AG09309 (cell line): ENCODE data around the gene GTF2F1.

Experiments
- DNase-seq: peaks from one replicate; pipeline ENCODE4 v3.0.0-alpha.2; 2010; ENCODE audit warnings: low read depth
- H3K4me3 ChIP-seq: 2 replicates; pipeline ENCODE4 v1.5.1; 2011; ENCODE audit warnings: mild to moderate bottlenecking, low read depth, low read length, moderate library complexity; ENCODE audit not compliant: control insufficient read depth
- CTCF ChIP-seq: IDR thresholded peaks from 2 replicates; pipeline ENCODE4 v1.5.1; 2011; ENCODE audit warnings: mild to moderate bottlenecking, low read depth, low read length, inconsistent platforms; ENCODE audit not compliant: insufficient read depth, control insufficient read depth; ENCODE audit errors: missing control alignments

GTF2F1 gene

DNA sequence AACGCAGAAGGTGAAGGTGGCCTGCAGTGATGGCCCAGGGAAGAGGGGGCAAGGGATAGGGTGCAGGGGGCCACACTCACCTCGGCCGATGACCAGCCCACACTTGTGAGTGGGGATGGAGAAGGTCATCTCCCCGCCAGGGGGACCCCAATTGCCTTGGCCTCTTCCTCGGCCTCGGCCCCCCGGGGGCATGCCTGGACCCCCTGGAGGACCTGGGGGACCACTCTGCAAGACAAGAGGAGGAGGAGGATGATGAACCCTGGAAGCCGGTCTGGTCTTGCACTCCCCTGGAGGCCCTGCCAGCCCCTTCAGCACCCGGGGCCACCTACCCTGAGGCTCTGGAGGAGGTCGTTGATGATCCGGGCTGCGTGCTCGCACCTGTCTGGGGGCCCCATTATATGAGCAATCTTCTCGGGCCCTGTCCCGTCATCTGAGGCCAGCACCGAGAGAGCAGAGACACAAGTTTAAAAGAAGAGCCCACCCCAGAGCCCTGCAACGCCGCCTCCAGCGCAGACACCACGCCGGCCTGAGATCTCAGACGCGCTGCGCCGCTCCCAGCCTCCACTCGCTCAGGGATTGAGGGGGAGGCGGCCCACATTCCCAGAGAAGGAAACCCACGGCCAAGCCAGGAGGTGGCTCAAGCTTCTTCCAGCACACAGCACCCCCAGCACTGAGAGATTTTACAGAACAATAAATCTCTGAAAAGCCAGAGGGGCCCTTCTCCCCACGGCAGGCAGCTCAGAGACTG is 23.9 kb upstream of the GTF2F1 start:
- DNase-seq: no peak
- H3K4me3 ChIP-seq: no peak overlapping the region
- no peak for TF ChIP-seq CTCF

GRCh38 chr19:6415591-6416190 is 22.7 kb upstream of the GTF2F1 start:
- no peak for TF ChIP-seq CTCF
- no peak overlapping the region for H3K4me3 ChIP-seq
- no peak for DNase-seq

DNA sequence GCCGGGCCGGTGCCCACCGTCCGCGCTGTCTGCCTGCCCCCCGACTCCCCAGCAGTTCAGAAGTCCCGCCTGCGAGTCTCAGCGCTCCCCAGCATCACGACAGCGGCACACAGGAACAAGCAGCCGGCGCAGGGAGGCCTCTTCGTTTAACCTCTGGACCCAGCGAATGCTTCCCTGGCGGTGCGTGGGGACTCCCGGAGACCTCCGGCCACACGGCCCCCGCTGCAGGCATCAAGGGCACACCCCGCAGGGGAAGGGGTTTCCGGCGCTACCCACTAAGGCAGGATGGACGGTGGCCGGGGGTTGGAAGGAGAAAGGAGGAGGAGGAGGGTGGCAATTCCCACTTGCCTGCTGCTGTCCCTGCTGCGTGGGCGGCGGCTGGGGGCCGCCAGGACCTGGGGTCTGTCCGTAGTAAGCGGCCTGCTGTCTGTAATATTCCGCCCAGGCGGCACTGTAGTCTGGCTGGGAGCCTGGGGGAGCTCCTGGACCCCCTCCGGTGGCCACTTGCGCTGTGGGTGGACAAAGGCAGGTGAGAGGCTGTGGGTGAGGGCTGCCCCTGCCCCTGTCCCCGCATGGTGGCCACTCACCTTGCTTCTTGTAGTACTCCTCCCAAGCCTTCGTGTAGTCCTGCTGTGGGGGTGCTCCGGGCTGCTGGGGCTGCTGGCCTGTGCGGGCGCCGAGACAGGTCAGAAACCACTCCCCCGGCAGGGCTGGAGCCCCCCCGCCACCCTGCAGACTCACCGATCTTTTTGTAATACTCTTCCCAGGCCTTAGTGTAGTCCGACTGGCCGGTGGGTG is 22.0 kb upstream of the GTF2F1 start:
- no peak overlapping the region for H3K4me3 ChIP-seq
- DNase-seq: no peak
- no peak for TF ChIP-seq CTCF

DNA sequence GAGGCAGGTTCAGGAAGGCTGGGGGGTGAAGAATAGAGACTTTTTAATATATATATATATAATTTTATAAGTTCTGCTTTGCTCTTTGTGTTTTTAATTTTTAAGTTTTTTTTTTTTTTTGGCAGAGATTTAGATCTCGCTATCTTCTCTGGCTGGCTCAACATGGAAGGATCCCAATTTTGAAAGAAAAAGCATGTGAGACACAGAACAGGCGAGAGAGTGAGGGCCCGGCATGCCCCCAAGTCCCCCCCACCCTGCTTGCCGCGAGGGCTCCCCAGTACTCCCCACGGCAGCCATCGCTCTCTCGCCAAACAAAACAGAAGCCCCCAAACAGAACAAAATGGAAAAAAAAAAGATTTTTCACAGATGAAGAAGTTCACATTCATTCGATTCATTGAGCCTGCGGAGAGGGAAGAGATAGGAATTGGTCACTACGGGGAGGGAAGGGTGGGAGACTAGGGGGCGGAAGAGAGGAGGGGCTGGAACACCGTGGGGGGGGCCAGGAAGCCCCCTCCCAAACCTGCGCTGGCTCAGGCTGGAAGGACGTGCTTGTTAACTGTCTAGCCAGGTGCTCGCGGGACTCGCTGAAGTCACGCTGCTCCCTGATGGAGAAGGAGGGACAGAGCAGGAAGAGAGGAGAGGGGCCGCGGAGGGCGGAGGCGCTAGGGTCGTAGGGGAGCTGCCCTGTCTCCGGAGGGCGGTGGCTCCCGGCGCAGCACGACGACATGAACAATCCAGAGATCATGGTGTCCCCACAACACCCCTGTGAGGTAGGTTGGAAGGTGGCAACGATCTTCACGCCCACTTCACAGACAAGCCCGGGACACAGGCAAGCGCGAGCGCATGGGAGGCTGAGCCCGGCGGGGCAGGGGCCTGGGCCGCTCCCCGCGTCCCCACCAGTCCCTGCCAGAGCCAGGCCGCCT is 21.0 kb upstream of the GTF2F1 start:
- H3K4me3 ChIP-seq: no peak overlapping the region
- no peak for DNase-seq
- TF ChIP-seq CTCF: no peak

- no peak for DNase-seq
- no peak overlapping the region for H3K4me3 ChIP-seq
- TF ChIP-seq CTCF: no peak
Measured at GRCh38 chr19:6413291-6413690, 20.3 kb upstream of the GTF2F1 start.
